ENCODE measurements around the gene ASPHD1.

DNA sequence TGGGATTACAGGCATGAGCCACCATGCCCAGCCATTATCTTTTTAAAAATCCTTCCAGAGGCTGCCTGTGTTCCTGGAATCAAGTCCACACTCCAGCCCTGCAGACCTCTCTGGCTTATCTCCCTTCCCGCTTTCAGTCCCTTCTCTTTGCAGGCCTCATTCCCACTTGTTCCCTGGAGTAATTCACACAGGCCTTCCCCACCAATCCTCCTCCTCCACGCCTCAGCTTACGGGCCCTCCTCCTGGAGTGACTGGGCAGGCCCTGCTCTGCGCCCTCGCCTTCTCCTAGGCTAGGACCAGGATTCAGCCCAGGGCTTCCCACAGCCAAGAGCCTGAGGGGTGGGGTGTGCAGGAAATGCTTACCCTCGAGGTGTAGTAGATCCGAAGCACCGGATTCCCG is 40.1 kb upstream of the ASPHD1 start:
- TF ChIP-seq CEBPB (IDR thresholded peaks at IDR 0.05) (no peak), RAD21 (IDR thresholded peaks at IDR 0.05; ENCODE audit: low read depth) (no peak), EGR1 (IDR thresholded peaks at IDR 0.05) (no peak), REST (IDR thresholded peaks at IDR 0.05; ENCODE audit: low read depth) (no peak), TAF1 (IDR thresholded peaks at IDR 0.05; ENCODE audit: low read depth) (no peak), EP300 (IDR thresholded peaks at IDR 0.05; ENCODE audit: borderline replicate concordance) (no peak), ZBTB7A (IDR thresholded peaks at IDR 0.05; ENCODE audit: low read depth) (no peak), YY1 (IDR thresholded peaks at IDR 0.05; ENCODE audit: low read depth) (no peak)
- TF ChIP-seq, protein P1, sequence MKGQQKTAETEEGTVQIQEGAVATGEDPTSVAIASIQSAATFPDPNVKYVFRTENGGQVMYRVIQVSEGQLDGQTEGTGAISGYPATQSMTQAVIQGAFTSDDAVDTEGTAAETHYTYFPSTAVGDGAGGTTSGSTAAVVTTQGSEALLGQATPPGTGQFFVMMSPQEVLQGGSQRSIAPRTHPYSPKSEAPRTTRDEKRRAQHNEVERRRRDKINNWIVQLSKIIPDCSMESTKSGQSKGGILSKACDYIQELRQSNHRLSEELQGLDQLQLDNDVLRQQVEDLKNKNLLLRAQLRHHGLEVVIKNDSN (IDR thresholded peaks at IDR 0.05), result no peak

Data from Ishikawa (cell line).